K562 (cell line): Measurements from ENCODE around the gene PPP1R3E. TPM values are rescaled to one million over a fixed set of nuclear protein-coding genes. Genes with fewer than 3 reads are reported as not detected.

Experiments used
- ATAC-seq: fragments of 200-7000 bp; cut with Tn5 transposase; 3 replicates; pipeline ENCODE4 v1.9.1; 2020; ENCODE audit warnings: moderate library complexity
- BruUV-seq: library from RNA; stranded (reverse); fragments of 400-500 nt; replicated peaks from 2 replicates; lab custom pipeline; 2021; lab: Mats Ljungman, UMichigan
- CTCF ChIA-PET: fragments of 300-600 bp; formaldehyde crosslinking; extraction: SDS; loops from one replicate; lab custom pipeline; 2021; ENCODE audit warnings: low intra/inter-chr PET ratio; lab: Yijun Ruan, JAX
- POLR2A ChIA-PET: fragments of 300-600, 350-650 bp; sonication (Branson Sonifier 250); formaldehyde crosslinking; extraction: SDS; loops from one replicate; lab custom pipeline; 2021; ENCODE audit warnings: antibody characterized with exemption, inconsistent platforms; lab: Yijun Ruan, JAX
- DNase-seq, 4 experiments: peaks; one replicate each; pipeline versions ENCODE4 v3.0.0 to v3.0.0-alpha.2; 2011 to 2018; ENCODE audit warnings: low spot score in 3 of 4, mixed read lengths in 3 of 4; ENCODE audit errors: extremely low read depth in 1 of 4
- FAIRE-seq: peaks from 2 replicates; lab custom pipeline; 2011; peaks lifted over from hg19 to GRCh38; lab: Jason Lieb, UNC
- H2AFZ ChIP-seq: 2 replicates; pipeline ENCODE4 v1.6.0; 2011; ENCODE audit warnings: low read depth, low read length, control low read depth, inconsistent platforms
- H3K27ac ChIP-seq: fragments of 200-600 bp; 3 replicates; pipeline ENCODE4 v1.8.0; 2011; ENCODE audit warnings: low read depth, mild to moderate bottlenecking, control low read depth, inconsistent platforms, low read length, moderate library complexity, mixed read lengths; ENCODE audit errors: extremely low read depth
- H3K27me3 ChIP-seq, 2 experiments: fragments of 300-600 bp in 1 of 2; 2 replicates in 1 of 2; 3 replicates in 1 of 2; pipeline versions ENCODE4 v1.6.0 to v1.8.0; 2011; ENCODE audit warnings: inconsistent platforms in 2 of 2, low read length in 2 of 2, mild to moderate bottlenecking in 1 of 2, mixed read lengths in 1 of 2, moderate library complexity in 1 of 2; ENCODE audit not compliant: control insufficient read depth in 2 of 2, insufficient read depth in 2 of 2
- H3K36me3 ChIP-seq: fragments of 300-600 bp; 3 replicates; pipeline ENCODE4 v1.8.0; 2011; ENCODE audit warnings: mild to moderate bottlenecking, low read length, inconsistent platforms; ENCODE audit not compliant: control insufficient read depth, insufficient read depth
- H3K4me1 ChIP-seq, 2 experiments: fragments of 200-600 bp in 1 of 2; replicated peaks in 1 of 2; 2 replicates in 1 of 2; 3 replicates in 1 of 2; pipeline versions ENCODE4 v1.5.1 to v1.8.0; 2011; ENCODE audit warnings: inconsistent platforms in 2 of 2, low read length in 2 of 2, mild to moderate bottlenecking in 1 of 2, mixed read lengths in 1 of 2, moderate library complexity in 1 of 2; ENCODE audit not compliant: control insufficient read depth in 2 of 2, insufficient read depth in 2 of 2
- H3K4me2 ChIP-seq: 2 replicates; pipeline ENCODE4 v1.6.1; 2011; ENCODE audit warnings: low read length, control low read depth, inconsistent platforms, mixed read lengths; ENCODE audit not compliant: insufficient read depth
- H3K4me3 ChIP-seq: fragments of 200-600 bp; sonication (generic), shearing (Covaris generic); 2 replicates; pipeline ENCODE4 v1.5.1; 2016; ENCODE audit warnings: control low read depth, inconsistent platforms
- H3K79me2 ChIP-seq: fragments of 200-600 bp; 3 replicates; pipeline ENCODE4 v1.8.0; 2011; ENCODE audit warnings: low read length, inconsistent platforms; ENCODE audit not compliant: control insufficient read depth, insufficient read depth
- H3K9ac ChIP-seq, 2 experiments: 2 replicates each; pipeline versions ENCODE4 v1.6.0 to v1.6.1; 2011; ENCODE audit warnings: low read depth in 2 of 2, low read length in 2 of 2, control low read depth in 1 of 2, inconsistent platforms in 1 of 2, mild to moderate bottlenecking in 1 of 2, mixed read lengths in 1 of 2; ENCODE audit not compliant: insufficient read depth in 1 of 2
- H3K9me1 ChIP-seq: one replicate; pipeline ENCODE4 v1.6.0; 2011; ENCODE audit warnings: inconsistent platforms, mild to moderate bottlenecking, low read length, moderate library complexity; ENCODE audit not compliant: control insufficient read depth, insufficient read depth
- H3K9me3 ChIP-seq: replicated peaks from 2 replicates; pipeline ENCODE4 v1.5.1; 2011; ENCODE audit warnings: low read depth, low read length, inconsistent platforms; ENCODE audit not compliant: control insufficient read depth, insufficient read depth
- H4K20me1 ChIP-seq: replicated peaks from 2 replicates; pipeline ENCODE4 v1.6.1; 2011; ENCODE audit warnings: low read length, inconsistent platforms, mixed read lengths; ENCODE audit not compliant: control insufficient read depth, insufficient read depth
- ATF7 ChIP-seq: fragments of 450-650 bp; IDR thresholded peaks from 2 replicates; pipeline ENCODE4 v1.7.1; 2014; ENCODE audit warnings: mild to moderate bottlenecking, moderate library complexity
- C11orf30 ChIP-seq: fragments of 450-650 bp; IDR thresholded peaks from 2 replicates; pipeline ENCODE4 v1.6.1; 2016; ENCODE audit warnings: low read depth, mild to moderate bottlenecking
- CEBPG ChIP-seq, 3 experiments: fragments of 200-800 bp in 1 of 3; sonication (Bioruptor generic) in 1 of 3; sonication (generic) in 1 of 3; formaldehyde crosslinking in 1 of 3; IDR thresholded peaks in 2 of 3; conservative IDR thresholded peaks in 1 of 3; 2 replicates each; pipeline versions ENCODE4 v1.6.1 to v1.8.0; 2016 to 2022; ENCODE audit warnings: missing compliant biosample characterization in 2 of 3, missing genetic modification characterization in 2 of 3, mild to moderate bottlenecking in 1 of 3, missing genetic modification reagents in 1 of 3
- GABPB2 ChIP-seq: fragments of 250-450 bp; sonication (Bioruptor Pico); conservative IDR thresholded peaks from 2 replicates; pipeline ENCODE4 v1.5.1; 2021; ENCODE audit warnings: mild to moderate bottlenecking
- HOXB6 ChIP-seq: fragments of 250-450 bp; sonication (Bioruptor Pico); IDR thresholded peaks from 2 replicates; pipeline ENCODE4 v1.5.1; 2022; ENCODE audit warnings: mild to moderate bottlenecking, borderline replicate concordance
- IRF9 ChIP-seq: fragments of 450-650 bp; IDR thresholded peaks from 2 replicates; pipeline ENCODE4 v1.6.1; 2016; ENCODE audit warnings: missing biosample characterization, missing genetic modification characterization
- MIER1 ChIP-seq: fragments of 450-650 bp; IDR thresholded peaks from 2 replicates; pipeline ENCODE4 v1.6.1; 2016; ENCODE audit warnings: antibody characterized with exemption, mild to moderate bottlenecking, low read depth
- NCOR1 ChIP-seq: fragments of 450-650 bp; IDR thresholded peaks from 2 replicates; pipeline ENCODE4 v1.6.1; 2016; ENCODE audit warnings: mild to moderate bottlenecking, moderate library complexity
- PRDM10 ChIP-seq: fragments of 450-650 bp; IDR thresholded peaks from 2 replicates; pipeline ENCODE4 v1.6.1; 2018; ENCODE audit not compliant: partially characterized antibody
- SAFB ChIP-seq: fragments of 200-400 bp; formaldehyde crosslinking; IDR thresholded peaks from 2 replicates; pipeline ENCODE4 v1.6.1; 2017; ENCODE audit warnings: low read depth, low read length, borderline replicate concordance
- TCF15 ChIP-seq: fragments of 250-450 bp; sonication (Bioruptor Pico); IDR thresholded peaks from 2 replicates; pipeline ENCODE4 v1.8.0; 2022; ENCODE audit warnings: moderate library complexity, mild to moderate bottlenecking, inconsistent platforms
- TGIF2 ChIP-seq: sonication (generic); formaldehyde crosslinking; IDR thresholded peaks from 2 replicates; pipeline ENCODE4 v1.8.1; 2022; ENCODE audit warnings: mild to moderate bottlenecking, missing genetic modification reagents, moderate library complexity
- ZNF143 ChIP-seq: sonication (generic); formaldehyde crosslinking; IDR thresholded peaks from 2 replicates; pipeline ENCODE4 v1.9.0; 2022; ENCODE audit warnings: mild to moderate bottlenecking, missing genetic modification reagents
- ZNF174 ChIP-seq: fragments of 250-450 bp; sonication (Bioruptor Pico); IDR thresholded peaks from 2 replicates; pipeline ENCODE4 v1.4.0; 2020; ENCODE audit warnings: mild to moderate bottlenecking
- ZNF830 ChIP-seq: fragments of 250-450 bp; sonication (Bioruptor Pico); IDR thresholded peaks from 2 replicates; pipeline ENCODE4 v1.5.0; 2021; ENCODE audit warnings: mild to moderate bottlenecking
- WGBS: fragments of 100-300 bp; shearing (Covaris generic); methylation state at CpG from one replicate; pipeline ENCODE4 v1.1.6; 2016; ENCODE audit warnings: low coverage, mixed read lengths; ENCODE audit not compliant: insufficient coverage; ENCODE audit errors: missing lambda C conversion rate; 5-methylcytosine and 5-hydroxymethylcytosine counted together
- in situ Hi-C: fragments of 300-500 bp; cut with MboI; formaldehyde crosslinking; loops from 4 replicates; pipeline ENCODE4 v1.15.0; 2018; ENCODE audit warnings: inconsistent platforms, mixed read lengths
- intact Hi-C: fragments of 100-400 bp; cut with micrococcal nuclease; formaldehyde crosslinking; loops from 2 replicates; pipeline ENCODE4 v1.14.2; 2022
- polyA plus RNA-seq, 8 experiments: library from polyadenylated mRNA; depleted of rRNA in 4 of 8; stranded (reverse) in 5 of 8; unstranded in 3 of 8; fragments of >200 nt; fragmentation: Nextera tagmentation in 2 of 8; fragmentation: Illumina TruSeq in 1 of 8; extraction: Ambion mirVana in 2 of 8; extraction: Trizol in 1 of 8; gene quantifications; 2 replicates each; pipeline versions ENCODE4 v1.2.1 to v1.2.3, GENCODE V29; 2011 to 2014; ENCODE audit warnings: inconsistent platforms in 1 of 8, missing spikeins in 1 of 8
- total RNA-seq, 7 experiments: library from RNA; depleted of rRNA in 6 of 7; stranded (reverse); fragments of >200 nt in 6 of 7; fragmentation: Illumina TruSeq in 2 of 7; extraction: Trizol in 2 of 7; gene quantifications; 2 replicates each; pipeline versions ENCODE4 v1.2.1 to v1.2.3, GENCODE V29; 2011 to 2021; ENCODE audit warnings: low replicate concordance in 1 of 7

PPP1R3E gene
- total and polyA plus RNA-seq, 9 of the 15 experiments (the other 6 are each of a cell fraction or from before 2014, with no cell fraction given) = 3.2 to 18.4 (median 7.6) TPM

- Histone ChIP-seq H3K4me3 (no peak overlapping the region), H3K36me3 (no peaks in the 10 kb centered on the region), H3K27me3 (no peaks in the 10 kb centered on the region; a peak in 1 of 5 replicates), H3K9ac (no peak overlapping the region), H3K27ac (no peak overlapping the region), H4K20me1 (no peaks in the 10 kb centered on the region), H3K4me2 (no peak overlapping the region), H3K79me2 (no peaks in the 10 kb centered on the region), H3K9me1 (no peaks in the 10 kb centered on the region), H3K9me3 (no peaks in the 10 kb centered on the region), H2AFZ (no peak overlapping the region), H3K4me1 (no peaks in the 10 kb centered on the region; a peak in 3 of 5 replicates)
- DNase-seq = no peak
- no peak for ATAC-seq
- intact Hi-C loops = no loop called here
- FAIRE-seq = no peak
- ChIA-PET POLR2A (interaction anchor here (0.5 kb wide), 1 partner anchor 14 kb away, joined by 3 read pairs; no protein-coding TSS in a partner anchor), CTCF (no interaction called here)
- 11% methylated on average over 4 of the region's 4 CpGs for whole genome bisulfite sequencing
- in situ Hi-C loops = no loop called here
- BruUV-seq = no TSS peak
- TF ChIP-seq PRDM10 (no peak), C11orf30 (peak; percentile 26; the same call in 1 of the 2 replicates), GABPB2 (no peak), TGIF2 (CRISPR knock-in tag) (no peak), SAFB (no peak), NCOR1 (no peak), ATF7 (peak; percentile 49; the same call in 1 of the 2 replicates), CEBPG (CRISPR knock-in tag; IDR thresholded peaks at IDR 0.05) (no peak), CEBPG (tag; conservative IDR thresholded peaks at IDR 0.05 in 1 of 2, IDR thresholded peaks at IDR 0.05 in 1 of 2) (peak; percentile 30 to 36; a peak in 1 of 4 replicates), HOXB6 (CRISPR knock-in tag) (no peak), MIER1 (no peak), TCF15 (no peak), IRF9 (tag) (no peak), ZNF143 (CRISPR knock-in tag) (no peak), ZNF830 (CRISPR knock-in tag) (no peak), ZNF174 (CRISPR knock-in tag) (no peak)
Observed at GRCh38 chr14:23252420-23253333, 50.0 kb downstream of the PPP1R3E start.
